ENCODE data around the gene MPZL3.

The MPZL3 gene

GRCh38 chr11:118217575-118217974, 34.6 kb downstream of the MPZL3 start:
- FAIRE-seq, result peak; percentile 61
- TF ChIP-seq POLR2A (IDR thresholded peaks at IDR 0.05; ENCODE audit: low read depth, low read length) (no peak), POLR2AphosphoS5 (IDR thresholded peaks at IDR 0.05; ENCODE audit: low read depth, low read length) (no peak)
- DNase-seq (ENCODE audit: insufficient read length), result no peak

GRCh38 chr11:118216621-118217481, 35.3 kb downstream of the MPZL3 start:
- DNase-seq (ENCODE audit: insufficient read length) (no peak), FAIRE-seq (peak; percentile 92)
- no peak for TF ChIP-seq TAF1 (IDR thresholded peaks at IDR 0.05; ENCODE audit: borderline replicate concordance, low read depth, low read length)
- TF ChIP-seq POLR2A (IDR thresholded peaks at IDR 0.05; ENCODE audit: low read depth, low read length), result no peak
- no peak for TF ChIP-seq POLR2AphosphoS5 (IDR thresholded peaks at IDR 0.05; ENCODE audit: low read depth, low read length)

GRCh38 chr11:118215765-118216164, 36.4 kb downstream of the MPZL3 start:
- FAIRE-seq, result no peak
- no peak for DNase-seq (ENCODE audit: insufficient read length)
- no peak for TF ChIP-seq TAF1 (IDR thresholded peaks at IDR 0.05; ENCODE audit: borderline replicate concordance, low read depth, low read length)
- TF ChIP-seq POLR2AphosphoS5 (IDR thresholded peaks at IDR 0.05; ENCODE audit: low read depth, low read length), result no peak
- TF ChIP-seq POLR2A (IDR thresholded peaks at IDR 0.05; ENCODE audit: low read depth, low read length), result no peak

DNA sequence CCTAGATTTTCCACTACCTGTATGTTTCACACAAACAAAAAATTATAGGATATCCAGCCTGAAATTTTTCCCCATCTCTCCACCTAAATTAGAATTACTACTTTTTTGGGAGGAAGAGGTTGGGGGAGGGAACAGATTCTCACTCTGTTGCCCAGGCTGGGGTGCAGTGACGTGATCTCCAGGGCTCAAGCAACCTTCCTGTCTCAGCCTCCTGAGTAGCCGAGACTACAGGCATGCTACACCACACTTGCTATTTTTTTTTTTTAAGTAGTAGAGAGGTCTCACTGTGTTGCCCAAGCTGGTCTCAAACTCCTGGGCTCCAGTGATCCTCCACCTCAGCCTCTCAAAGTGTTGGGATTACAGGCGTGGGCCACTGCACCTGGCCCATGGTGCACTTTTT, 36.9 kb downstream of the MPZL3 start:
- TF ChIP-seq TAF1 (IDR thresholded peaks at IDR 0.05; ENCODE audit: borderline replicate concordance, low read depth, low read length), result no peak
- no peak for TF ChIP-seq POLR2AphosphoS5 (IDR thresholded peaks at IDR 0.05; ENCODE audit: low read depth, low read length)
- TF ChIP-seq POLR2A (IDR thresholded peaks at IDR 0.05; ENCODE audit: low read depth, low read length), result no peak
- no peak for FAIRE-seq

DNA sequence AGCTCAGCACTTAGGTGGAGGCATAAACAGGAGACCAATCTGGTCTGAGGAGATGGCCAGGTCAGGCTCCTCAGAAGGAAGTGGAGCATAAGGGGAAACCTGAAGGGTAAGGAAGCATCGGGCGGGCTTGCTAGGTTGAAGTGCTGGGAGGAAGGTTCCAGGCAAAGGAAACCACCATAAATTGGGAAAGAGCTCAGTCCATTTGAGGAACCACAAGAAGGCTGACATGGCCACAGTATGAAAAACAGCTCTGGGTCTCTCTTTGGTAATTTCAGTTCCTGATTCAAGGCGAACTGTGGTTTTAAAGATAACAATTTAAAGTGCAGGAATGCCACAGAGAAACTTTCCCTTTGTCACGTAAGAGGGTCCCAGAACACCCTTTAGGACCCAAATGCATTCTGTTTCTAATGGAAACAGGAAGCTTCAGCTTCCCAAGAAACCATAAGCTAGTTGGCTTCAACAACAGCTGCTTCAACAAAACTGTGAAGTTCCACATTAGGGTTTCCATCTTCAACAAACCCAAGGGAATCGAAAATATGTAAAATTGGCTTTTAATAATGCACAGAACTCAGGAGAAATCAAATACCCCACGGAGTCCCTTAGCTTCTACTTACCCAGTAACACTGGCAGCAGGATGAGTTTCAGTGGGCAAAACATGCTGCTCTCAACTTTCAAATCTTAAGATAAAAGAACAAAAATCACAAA, 37.8 kb downstream of the MPZL3 start:
- no peak for TF ChIP-seq TAF1 (IDR thresholded peaks at IDR 0.05; ENCODE audit: borderline replicate concordance, low read depth, low read length)
- TF ChIP-seq POLR2AphosphoS5 (IDR thresholded peaks at IDR 0.05; ENCODE audit: low read depth, low read length), result no peak
- DNase-seq (ENCODE audit: insufficient read length) (no peak), FAIRE-seq (peak; percentile 88)

More for the DNA sequence above, 36.9 kb downstream of the MPZL3 start:
- DNase-seq (ENCODE audit: insufficient read length), result no peak

DNA sequence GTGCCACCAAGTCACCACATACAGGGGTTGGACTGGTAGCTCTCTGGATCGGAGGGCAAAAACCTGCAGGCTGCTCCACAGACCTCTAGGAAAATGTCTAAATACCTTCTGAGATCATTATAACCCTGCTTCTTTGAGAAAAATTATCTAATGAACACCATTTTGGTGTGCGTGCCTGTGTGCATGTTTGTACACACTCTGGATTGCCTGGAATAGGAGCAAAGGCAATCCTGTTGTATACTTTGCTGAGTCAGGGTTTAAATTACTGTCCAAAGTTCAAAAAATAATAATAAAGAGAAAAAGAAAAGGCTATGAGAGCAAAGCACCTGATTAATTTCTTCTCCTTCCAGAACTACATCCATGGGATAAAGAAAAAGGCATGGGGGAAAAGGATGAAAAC, 38.4 kb downstream of the MPZL3 start:
- DNase-seq (ENCODE audit: insufficient read length), result no peak

DNA sequence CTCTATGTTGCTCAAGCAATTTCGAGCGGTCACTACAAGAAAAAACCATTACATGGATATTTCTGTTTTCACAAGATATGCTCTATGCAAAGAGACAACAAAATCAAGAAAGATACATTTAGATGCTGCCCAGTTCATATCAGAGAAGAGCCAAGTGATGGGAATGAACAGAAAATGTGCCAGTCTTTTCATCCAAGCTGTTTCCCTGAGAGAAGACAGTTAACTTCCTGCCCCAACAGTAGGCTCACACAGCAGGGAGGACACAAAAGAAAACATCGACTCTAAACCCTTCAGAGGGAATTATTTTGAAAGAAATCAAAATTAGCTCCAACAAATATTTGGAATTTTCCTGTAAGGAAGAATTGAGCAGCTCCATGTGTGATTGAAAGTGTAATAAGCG, 39.0 kb downstream of the MPZL3 start:
- no peak for TF ChIP-seq POLR2A (IDR thresholded peaks at IDR 0.05; ENCODE audit: low read depth, low read length)
- no peak for TF ChIP-seq TAF1 (IDR thresholded peaks at IDR 0.05; ENCODE audit: borderline replicate concordance, low read depth, low read length)
- no peak for TF ChIP-seq POLR2AphosphoS5 (IDR thresholded peaks at IDR 0.05; ENCODE audit: low read depth, low read length)
- DNase-seq (ENCODE audit: insufficient read length) (no peak), FAIRE-seq (no peak)

More for the DNA sequence above, 38.4 kb downstream of the MPZL3 start:
- peak; percentile 5 for FAIRE-seq
- no peak for TF ChIP-seq POLR2AphosphoS5 (IDR thresholded peaks at IDR 0.05; ENCODE audit: low read depth, low read length)
- TF ChIP-seq TAF1 (IDR thresholded peaks at IDR 0.05; ENCODE audit: borderline replicate concordance, low read depth, low read length), result no peak
- no peak for TF ChIP-seq POLR2A (IDR thresholded peaks at IDR 0.05; ENCODE audit: low read depth, low read length)

DNA sequence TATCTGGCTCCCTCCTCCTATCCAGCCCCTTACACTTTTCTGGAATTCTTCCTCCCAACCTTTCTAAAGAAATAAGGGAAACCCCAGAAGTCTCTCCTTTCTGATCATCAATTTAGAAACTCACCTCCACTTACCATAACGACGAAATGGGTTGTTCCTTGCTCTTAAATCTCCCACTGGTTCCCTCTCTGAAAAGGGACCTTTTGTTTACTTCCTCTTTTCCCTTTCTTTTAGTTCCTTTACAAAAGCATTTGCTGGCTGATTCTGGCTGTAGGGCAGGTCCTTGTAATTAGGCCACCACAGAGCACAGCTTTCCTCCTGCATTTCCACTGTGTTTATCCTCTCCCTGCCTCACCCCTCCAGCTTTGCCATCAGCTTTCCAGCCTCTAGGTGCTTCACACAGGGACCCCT, 39.4 kb downstream of the MPZL3 start:
- DNase-seq (ENCODE audit: insufficient read length) (no peak), FAIRE-seq (no peak)
- no peak for TF ChIP-seq POLR2AphosphoS5 (IDR thresholded peaks at IDR 0.05; ENCODE audit: low read depth, low read length)
- no peak for TF ChIP-seq POLR2A (IDR thresholded peaks at IDR 0.05; ENCODE audit: low read depth, low read length)
- no peak for TF ChIP-seq TAF1 (IDR thresholded peaks at IDR 0.05; ENCODE audit: borderline replicate concordance, low read depth, low read length)

DNA sequence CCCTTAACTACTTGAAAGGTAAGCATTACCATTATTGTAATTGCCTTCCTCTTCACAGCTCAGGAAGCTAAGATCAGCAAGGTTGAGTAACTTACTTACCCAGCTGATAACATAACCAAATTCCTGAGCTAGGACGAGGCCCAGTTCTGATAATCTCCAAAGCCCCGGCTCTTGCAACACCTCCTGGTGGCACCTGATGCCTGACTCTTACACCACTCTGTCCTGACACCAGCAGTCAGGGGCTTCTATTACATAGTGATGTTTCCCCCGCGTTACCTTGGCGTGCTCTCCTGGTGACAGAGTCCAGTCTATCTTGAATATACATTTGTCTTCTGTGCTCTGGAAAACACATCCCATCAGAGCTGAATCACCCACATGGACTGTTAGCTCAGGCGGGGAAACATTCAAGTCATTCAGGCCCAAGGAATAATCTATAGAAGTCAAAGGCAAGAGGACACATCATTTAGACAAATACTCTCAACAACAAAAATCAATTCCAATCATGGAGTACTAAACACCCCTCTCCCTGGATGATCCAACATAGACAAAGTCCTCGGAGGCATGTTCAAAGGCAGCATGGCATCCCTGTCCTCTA, 39.9 kb downstream of the MPZL3 start:
- no peak for DNase-seq (ENCODE audit: insufficient read length)
- TF ChIP-seq POLR2AphosphoS5 (IDR thresholded peaks at IDR 0.05; ENCODE audit: low read depth, low read length) (no peak), TAF1 (IDR thresholded peaks at IDR 0.05; ENCODE audit: borderline replicate concordance, low read depth, low read length) (no peak), POLR2A (IDR thresholded peaks at IDR 0.05; ENCODE audit: low read depth, low read length) (no peak)
- no peak for FAIRE-seq

- no peak for DNase-seq (ENCODE audit: insufficient read length)
- FAIRE-seq, result no peak
- TF ChIP-seq TAF1 (IDR thresholded peaks at IDR 0.05; ENCODE audit: borderline replicate concordance, low read depth, low read length) (no peak), POLR2AphosphoS5 (IDR thresholded peaks at IDR 0.05; ENCODE audit: low read depth, low read length) (no peak), POLR2A (IDR thresholded peaks at IDR 0.05; ENCODE audit: low read depth, low read length) (no peak)
These were observed 41.2 kb downstream of the MPZL3 start for GRCh38 chr11:118211006-118211405.

GRCh38 chr11:118210323-118210722, 41.8 kb downstream of the MPZL3 start:
- no peak for DNase-seq (ENCODE audit: insufficient read length)
- TF ChIP-seq TAF1 (IDR thresholded peaks at IDR 0.05; ENCODE audit: borderline replicate concordance, low read depth, low read length), result no peak
- TF ChIP-seq POLR2AphosphoS5 (IDR thresholded peaks at IDR 0.05; ENCODE audit: low read depth, low read length), result no peak
- TF ChIP-seq POLR2A (IDR thresholded peaks at IDR 0.05; ENCODE audit: low read depth, low read length), result no peak
- FAIRE-seq, result no peak

All from GM12892 (cell line).